OCI-LY3 (cell line): ENCODE results near the gene ATP13A2.
A peak's percentile ranks its signal among the peaks of the same experiment; 100 is the strongest.

ENCODE experiments used
- H2AFZ ChIP-seq: fragments of 200-600, 300-600 bp; shearing (Covaris generic); 2 replicates; pipeline ENCODE4 v1.6.0; 2014; ENCODE audit warnings: antibody characterized with exemption, low read depth, low read length
- H3K27ac ChIP-seq: fragments of 200-600, 300-600 bp; sonication (generic); 2 replicates; pipeline ENCODE4 v1.5.1; 2014; ENCODE audit warnings: mild to moderate bottlenecking, low read length, moderate library complexity, mixed read lengths
- H3K27me3 ChIP-seq: fragments of 200-600, 300-600 bp; sonication (generic); 2 replicates; pipeline ENCODE4 v1.6.1; 2014; ENCODE audit warnings: low read depth, low read length, mixed read lengths
- H3K36me3 ChIP-seq: fragments of 200-600, 300-600 bp; sonication (generic); replicated peaks from 2 replicates; pipeline ENCODE3; 2014; ENCODE audit warnings: low read depth, low read length, mixed read lengths
- H3K4me1 ChIP-seq: fragments of 300-600, 200-600 bp; sonication (generic); 2 replicates; pipeline ENCODE4 v1.6.1; 2014; ENCODE audit warnings: low read length, mixed read lengths
- H3K4me2 ChIP-seq: fragments of 200-600, 300-600 bp; sonication (generic); 2 replicates; pipeline ENCODE4 v1.6.1; 2014; ENCODE audit warnings: low read length, mixed read lengths
- H3K4me3 ChIP-seq: fragments of 300-600, 200-600 bp; sonication (generic); 2 replicates; pipeline ENCODE4 v1.5.1; 2014; ENCODE audit warnings: antibody characterized with exemption, mild to moderate bottlenecking, low read length, moderate library complexity
- H3K79me2 ChIP-seq: fragments of 300-600, 200-600 bp; shearing (Covaris generic); 2 replicates; pipeline ENCODE4 v1.6.1; 2014; ENCODE audit warnings: mild to moderate bottlenecking, low read length, mixed read lengths
- H3K9ac ChIP-seq: fragments of 300-600, 200-600 bp; shearing (Covaris generic); 2 replicates; pipeline ENCODE4 v1.6.0; 2014; ENCODE audit warnings: mild to moderate bottlenecking, low read length, moderate library complexity
- H3K9me3 ChIP-seq: fragments of 200-600, 300-600 bp; shearing (Covaris generic); 2 replicates; pipeline ENCODE4 v1.6.1; 2014; ENCODE audit warnings: low read length, mixed read lengths; ENCODE audit not compliant: insufficient read depth
- H4K20me1 ChIP-seq: fragments of 200-600, 300-600 bp; sonication (generic); 2 replicates; pipeline ENCODE4 v1.6.1; 2016; ENCODE audit warnings: low read length, mixed read lengths; ENCODE audit not compliant: insufficient read depth
- CTCF ChIP-seq: fragments of 200-600, 300-600 bp; sonication (generic); IDR thresholded peaks from 2 replicates; pipeline ENCODE4 v1.5.1; 2014; ENCODE audit warnings: antibody characterized with exemption, low read length, low read depth
- EZH2phosphoT487 ChIP-seq: fragments of 200-600 bp; shearing (Covaris generic); IDR thresholded peaks from 2 replicates; pipeline ENCODE4 v1.6.1; 2018; ENCODE audit warnings: antibody characterized with exemption, mixed run types, low read depth

ATP13A2 gene

GRCh38 chr1:17021896-17022295 is 10.2 kb upstream of the ATP13A2 start:
- no peaks in the 10 kb centered on the region for H3K9me3 ChIP-seq
- H3K4me2 ChIP-seq, result no peak overlapping the region
- H2AFZ ChIP-seq, result no peak overlapping the region
- 0 out of 2 replicates have a peak, but pooled peaks cover 6% of the 10 kb centered on the region for H4K20me1 ChIP-seq
- H3K4me3 ChIP-seq, result no peak overlapping the region
- no peaks in the 10 kb centered on the region for H3K79me2 ChIP-seq
- peaks cover 29% of the 10 kb centered on the region for H3K36me3 ChIP-seq
- no peaks in the 10 kb centered on the region for H3K27me3 ChIP-seq
- H3K27ac ChIP-seq, result no peak overlapping the region
- no peak overlapping the region for H3K9ac ChIP-seq
- H3K4me1 ChIP-seq, result peaks cover 47% of the 10 kb centered on the region
- TF ChIP-seq CTCF (no peak), EZH2phosphoT487 (no peak)

- Histone ChIP-seq H3K79me2 (no peaks in the 10 kb centered on the region), H3K9ac (no peak overlapping the region), H3K27ac (no peak overlapping the region), H3K4me2 (no peak overlapping the region), H3K4me1 (peaks cover 47% of the 10 kb centered on the region), H4K20me1 (0 out of 2 replicates have a peak, but pooled peaks cover 6% of the 10 kb centered on the region), H3K9me3 (no peaks in the 10 kb centered on the region), H3K4me3 (no peak overlapping the region), H3K27me3 (no peaks in the 10 kb centered on the region), H2AFZ (no peak overlapping the region), H3K36me3 (peaks cover 29% of the 10 kb centered on the region)
- no peak for TF ChIP-seq CTCF
- no peak for TF ChIP-seq EZH2phosphoT487
Measured at GRCh38 chr1:17020502-17020901, 8.8 kb upstream of the ATP13A2 start.

- no peaks in the 10 kb centered on the region for H3K9me3 ChIP-seq
- H3K36me3 ChIP-seq, result peaks cover 26% of the 10 kb centered on the region
- H3K4me2 ChIP-seq, result peak overlapping the region; percentile 31
- peaks cover 35% of the 10 kb centered on the region for H3K4me1 ChIP-seq
- peak overlapping the region; percentile 15; the same call in 1 of the 2 replicates for H3K4me3 ChIP-seq
- 0 out of 2 replicates have a peak, but pooled peaks cover 6% of the 10 kb centered on the region for H4K20me1 ChIP-seq
- H3K27ac ChIP-seq, result peak overlapping the region; percentile 32; the same call in 1 of the 2 replicates
- TF ChIP-seq CTCF (no peak), EZH2phosphoT487 (no peak)
- no peak overlapping the region for H3K9ac ChIP-seq
- no peaks in the 10 kb centered on the region for H3K79me2 ChIP-seq
- H2AFZ ChIP-seq, result no peak overlapping the region
- no peaks in the 10 kb centered on the region for H3K27me3 ChIP-seq
Measured at GRCh38 chr1:17018849-17019248, 7.1 kb upstream of the ATP13A2 start.

- H3K4me1 ChIP-seq, result peaks cover 21% of the 10 kb centered on the region
- H4K20me1 ChIP-seq, result 0 out of 2 replicates have a peak, but pooled peaks cover 1% of the 10 kb centered on the region
- H3K27ac ChIP-seq, result no peak overlapping the region
- H3K36me3 ChIP-seq, result peaks cover 24% of the 10 kb centered on the region
- H3K4me2 ChIP-seq, result no peak overlapping the region
- no peaks in the 10 kb centered on the region for H3K9me3 ChIP-seq
- H3K27me3 ChIP-seq, result no peaks in the 10 kb centered on the region
- H3K79me2 ChIP-seq, result no peaks in the 10 kb centered on the region
- no peak for TF ChIP-seq EZH2phosphoT487
- TF ChIP-seq CTCF, result no peak
- H3K9ac ChIP-seq, result no peak overlapping the region
- H3K4me3 ChIP-seq, result no peak overlapping the region
- no peak overlapping the region for H2AFZ ChIP-seq
Measured at GRCh38 chr1:17017435-17017834, 5.7 kb upstream of the ATP13A2 start.
